A204.1 (cell line): Measurements from ENCODE around the gene PPP4R2.

Experiments used
- FAIRE-seq: peaks from 2 replicates; lab custom pipeline; 2012; peaks lifted over from hg19 to GRCh38; lab: Jason Lieb, UNC

Gene PPP4R2

GRCh38 chr3:72996473-72997333, at the start of gene PPP4R2:
Gene PPP4R2 (plus strand): TSS chr3:72996811. CDS start chr3:72997038, 227 bp downstream.
- FAIRE-seq = no peak

GRCh38 chr3:72947715-72948490, 48.7 kb upstream of the PPP4R2 start:
- FAIRE-seq = no peak

GRCh38 chr3:72949016-72949415, 47.6 kb upstream of the PPP4R2 start:
- FAIRE-seq = no peak

- no peak for FAIRE-seq
These were observed 46.2 kb upstream of the PPP4R2 start for GRCh38 chr3:72950372-72950771.

- FAIRE-seq = no peak
These were observed 45.8 kb upstream of the PPP4R2 start for GRCh38 chr3:72950801-72951200.

GRCh38 chr3:72951259-72951722, 45.3 kb upstream of the PPP4R2 start:
- FAIRE-seq = no peak

- FAIRE-seq = no peak
These were observed 43.2 kb upstream of the PPP4R2 start for GRCh38 chr3:72953325-72953956.

GRCh38 chr3:72957297-72957696, 39.3 kb upstream of the PPP4R2 start:
- no peak for FAIRE-seq

- no peak for FAIRE-seq
These were observed 37.3 kb upstream of the PPP4R2 start for GRCh38 chr3:72959336-72959735.

- FAIRE-seq = no peak
These were observed 35.6 kb upstream of the PPP4R2 start for GRCh38 chr3:72960812-72961518.

GRCh38 chr3:72961752-72962151, 34.9 kb upstream of the PPP4R2 start:
- no peak for FAIRE-seq

GRCh38 chr3:72962317-72962716, 34.3 kb upstream of the PPP4R2 start:
- no peak for FAIRE-seq

GRCh38 chr3:72964633-72965032, 32.0 kb upstream of the PPP4R2 start:
- no peak for FAIRE-seq

- no peak for FAIRE-seq
These were observed 28.3 kb upstream of the PPP4R2 start for GRCh38 chr3:72968266-72968664.

- FAIRE-seq = no peak
These were observed 26.8 kb upstream of the PPP4R2 start for GRCh38 chr3:72969766-72970165.

GRCh38 chr3:72970942-72971341, 25.7 kb upstream of the PPP4R2 start:
- FAIRE-seq = no peak

GRCh38 chr3:72972706-72973030, 23.9 kb upstream of the PPP4R2 start:
- FAIRE-seq = no peak

GRCh38 chr3:72973031-72973723, 23.4 kb upstream of the PPP4R2 start:
- no peak for FAIRE-seq

GRCh38 chr3:72973786-72974185, 22.8 kb upstream of the PPP4R2 start:
- FAIRE-seq = no peak

GRCh38 chr3:72974956-72975355, 21.7 kb upstream of the PPP4R2 start:
- FAIRE-seq = no peak

- FAIRE-seq = no peak
These were observed 20.3 kb upstream of the PPP4R2 start for GRCh38 chr3:72976281-72976741.
